ENCODE measurements around the gene EXOC3.

The EXOC3 gene

DNA sequence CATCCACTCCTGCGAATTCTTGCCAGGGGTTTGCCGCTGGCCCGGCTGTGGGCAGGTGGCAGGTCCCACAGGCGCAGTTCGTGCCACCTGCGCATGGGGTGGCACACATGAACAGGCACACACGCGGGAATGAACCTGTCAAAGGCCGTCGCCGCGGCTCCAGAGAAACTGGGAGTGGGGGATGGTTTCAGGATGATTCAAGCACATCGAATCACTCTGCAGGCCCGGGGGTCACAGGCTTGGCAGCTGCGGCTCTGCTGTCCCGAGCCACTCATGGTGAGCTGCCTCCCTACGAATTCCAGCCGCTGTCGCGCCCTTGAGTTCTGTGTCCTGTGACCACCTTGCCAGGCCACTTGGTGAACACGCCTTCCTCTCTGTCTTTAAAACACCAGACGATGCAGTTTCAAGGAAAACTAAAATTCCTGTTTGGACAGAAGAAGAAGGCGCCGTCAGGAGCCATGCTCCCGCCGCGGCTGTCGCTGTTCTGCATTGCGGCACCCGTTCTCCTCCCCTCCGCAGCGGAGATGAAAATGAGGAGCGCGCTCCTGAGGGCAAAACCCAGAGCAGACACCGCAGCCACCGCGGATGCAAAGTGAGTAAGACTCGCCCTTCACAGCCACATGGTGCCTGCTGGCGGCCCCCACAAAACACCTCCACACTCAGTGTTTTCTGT is 15.4 kb upstream of the EXOC3 start:
- no peak for DNase-seq

- no peak for DNase-seq
Measured at GRCh38 chr5:428219-428618, 14.8 kb upstream of the EXOC3 start.

- no peak for DNase-seq
Measured at GRCh38 chr5:428754-429452, 14.1 kb upstream of the EXOC3 start.

- DNase-seq: no peak
Measured at GRCh38 chr5:429453-430188, 13.4 kb upstream of the EXOC3 start.

GRCh38 chr5:430214-430925 is 12.6 kb upstream of the EXOC3 start:
- no peak for DNase-seq

GRCh38 chr5:431001-431710 is 11.8 kb upstream of the EXOC3 start:
- peak; percentile 23 for DNase-seq

DNA sequence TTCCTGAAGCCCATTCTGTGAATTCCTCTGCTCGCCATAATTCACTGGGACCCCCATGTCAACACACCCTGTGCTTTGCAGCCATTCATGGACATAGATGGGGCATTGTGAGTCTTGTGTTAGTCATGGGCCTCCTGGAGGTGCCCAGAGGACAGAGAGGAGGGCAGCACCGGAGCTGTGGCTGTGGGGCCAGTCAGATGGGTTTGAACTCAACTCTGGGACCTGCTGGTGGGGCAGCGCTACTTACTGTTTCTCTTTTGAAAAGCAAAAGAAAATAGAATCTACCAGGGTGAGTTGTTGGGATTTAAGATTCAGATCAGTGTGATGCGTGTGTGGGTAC is 11.3 kb upstream of the EXOC3 start:
- no peak for DNase-seq

- DNase-seq: no peak
Measured at GRCh38 chr5:432201-432927, 10.6 kb upstream of the EXOC3 start.

DNA sequence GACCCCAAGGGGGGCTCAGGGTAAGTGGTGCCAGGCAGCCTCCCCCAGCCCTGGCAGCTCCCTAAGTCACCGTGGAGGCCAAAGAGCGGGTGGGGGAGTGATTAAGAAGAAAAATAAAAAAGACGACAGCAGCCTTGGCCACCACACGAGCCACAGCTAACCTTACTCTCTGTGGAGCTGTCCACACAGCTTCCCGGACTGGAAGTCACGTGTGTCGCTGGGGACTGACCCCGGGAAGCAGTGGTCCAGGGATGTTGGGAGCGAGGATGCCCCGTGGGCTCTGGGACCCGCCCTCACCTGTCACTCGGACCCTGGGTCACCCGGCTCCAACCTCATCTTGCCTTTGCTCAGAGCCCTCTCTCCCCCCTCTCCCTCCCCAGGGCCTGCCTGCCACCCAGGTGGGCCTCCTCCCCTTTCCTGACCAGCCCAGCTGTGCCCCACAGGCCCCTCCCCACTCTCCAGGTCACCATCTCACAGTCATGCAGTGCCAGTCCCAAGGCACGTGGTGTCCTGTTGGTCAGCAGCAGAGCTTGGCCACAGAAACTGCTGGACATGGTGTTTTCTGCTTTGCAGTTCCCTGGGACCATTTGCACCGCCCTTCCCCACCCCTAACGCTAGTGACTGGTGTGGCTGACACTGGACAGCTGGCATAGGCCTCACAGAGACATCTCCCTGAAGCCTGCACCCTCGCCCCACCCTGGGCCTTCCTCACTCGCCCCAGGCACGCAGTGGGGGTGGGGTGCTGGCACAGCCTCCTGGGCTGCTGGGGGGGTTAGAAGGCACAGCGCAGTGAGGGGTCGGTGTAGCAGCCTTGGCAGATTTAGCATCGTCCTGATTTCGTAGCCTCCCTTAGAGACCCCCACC is 9.8 kb upstream of the EXOC3 start:
- DNase-seq: no peak

- no peak for DNase-seq
Measured at GRCh38 chr5:433836-434235, 9.1 kb upstream of the EXOC3 start.

DNA sequence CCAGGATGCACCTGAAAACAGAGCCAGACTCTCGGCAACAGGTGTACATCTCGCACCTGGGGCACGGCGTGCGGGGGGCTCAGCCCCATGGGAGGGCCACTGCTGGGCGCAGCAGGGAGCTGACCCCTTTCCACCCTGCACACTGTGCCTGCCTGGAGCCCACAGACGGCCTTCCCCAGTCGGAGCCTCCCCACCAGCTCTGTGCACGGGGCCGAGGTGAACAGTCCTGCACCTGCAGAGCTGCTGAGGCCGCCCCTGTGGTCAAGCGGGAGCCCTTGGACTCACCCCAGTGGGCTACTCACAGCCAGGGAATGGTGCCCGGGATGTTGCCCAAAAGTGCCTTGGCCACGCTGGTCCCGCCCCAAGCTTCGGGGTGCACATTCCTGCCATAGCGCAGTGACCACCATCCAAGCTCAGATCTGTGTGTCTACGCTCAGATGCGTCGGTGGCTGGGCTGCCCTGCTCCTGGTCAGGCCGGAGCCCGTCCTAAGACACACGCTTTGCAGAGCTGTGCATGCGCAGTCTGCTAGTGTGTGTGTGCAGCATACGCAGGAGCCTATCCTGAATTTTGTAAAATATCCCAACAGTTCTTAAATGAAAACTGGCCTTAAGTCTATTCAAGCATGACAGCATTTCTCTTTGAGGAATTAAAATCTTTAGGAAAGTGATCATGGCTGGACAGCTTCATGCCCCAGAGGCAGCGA is 8.4 kb upstream of the EXOC3 start:
- DNase-seq: no peak

GRCh38 chr5:435156-435790 is 7.7 kb upstream of the EXOC3 start:
- DNase-seq: no peak

DNA sequence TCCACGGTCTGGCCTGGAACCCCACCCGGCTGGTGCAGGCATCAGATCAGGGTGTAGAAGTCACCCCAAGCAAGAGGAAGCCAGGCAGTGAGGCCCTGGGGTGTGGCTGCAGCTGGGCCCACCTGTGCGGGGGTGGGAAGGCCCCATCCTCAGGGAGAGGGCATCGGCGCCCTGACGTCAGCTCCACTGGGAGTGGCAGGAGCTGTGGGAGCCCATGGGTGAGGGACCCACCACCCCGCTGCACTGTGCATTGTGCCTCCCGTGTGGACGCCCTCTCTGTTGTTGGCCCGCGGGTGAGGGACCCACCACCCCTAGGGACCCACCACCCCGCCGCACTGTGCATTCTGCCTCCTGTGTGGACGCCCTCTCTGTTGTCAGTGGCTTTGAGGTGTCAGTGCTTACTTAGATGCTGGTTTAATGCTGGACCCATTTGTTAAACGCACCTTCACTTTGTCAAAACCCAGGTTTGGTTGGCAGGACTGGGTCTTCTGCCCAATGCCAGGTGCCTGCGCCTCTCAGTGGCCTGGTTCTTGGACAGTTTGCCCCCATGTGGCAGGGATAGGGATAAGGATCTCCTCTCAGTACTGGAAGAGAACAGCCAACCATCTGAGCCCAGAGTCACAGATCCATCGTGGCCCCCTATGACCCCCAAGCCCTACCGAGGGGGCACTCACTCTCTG is 6.9 kb upstream of the EXOC3 start:
- no peak for DNase-seq

- no peak for DNase-seq
Measured at GRCh38 chr5:436641-436975, 6.4 kb upstream of the EXOC3 start.

- no peak for DNase-seq
Measured at GRCh38 chr5:437281-437771, 5.7 kb upstream of the EXOC3 start.

DNA sequence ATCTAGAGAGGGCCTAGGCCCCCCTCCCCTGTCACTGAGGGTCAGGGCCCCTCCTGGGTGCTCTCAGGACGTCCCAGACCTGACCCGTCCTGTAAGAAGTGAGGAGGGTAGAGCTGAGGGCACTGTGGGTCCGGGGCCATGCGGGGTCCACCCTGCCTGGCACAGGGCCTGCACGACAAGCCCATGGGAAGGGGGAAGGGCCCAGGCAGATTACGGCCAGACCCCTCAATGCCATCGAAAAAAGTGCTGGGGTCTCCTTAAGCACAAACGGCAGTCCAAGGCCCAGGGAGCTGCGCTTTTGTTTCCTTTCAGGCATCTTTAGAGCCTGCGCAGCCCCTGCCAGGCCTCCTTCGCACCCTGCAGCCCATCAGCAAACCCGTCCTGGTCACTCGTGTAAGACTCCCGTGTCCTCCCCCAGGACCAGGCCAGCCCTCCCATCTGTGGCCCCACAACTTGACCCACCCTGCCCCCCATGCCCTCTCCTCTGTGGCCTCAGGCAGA is 4.4 kb upstream of the EXOC3 start:
- DNase-seq: no peak

DNA sequence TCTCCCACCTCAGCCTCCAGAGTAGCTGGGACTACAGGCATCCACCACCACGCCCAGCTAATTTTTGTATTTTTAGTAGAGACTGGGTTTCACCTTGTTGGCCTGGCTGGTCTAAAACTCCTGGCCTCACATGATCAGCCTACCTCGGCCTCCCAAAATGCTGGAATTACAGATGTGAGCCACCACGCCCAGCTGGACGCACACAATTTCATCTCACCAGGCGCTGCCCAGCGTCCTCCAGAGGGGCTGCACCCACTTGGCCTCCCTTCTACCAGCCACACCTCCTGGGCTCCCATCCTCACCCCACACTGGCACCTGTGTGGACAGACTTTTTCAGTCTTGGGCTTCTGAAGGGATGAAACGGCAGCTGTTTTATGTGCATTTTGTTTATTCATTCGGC is 3.8 kb upstream of the EXOC3 start:
- DNase-seq: no peak

- DNase-seq: no peak
Measured at GRCh38 chr5:439636-440035, 3.3 kb upstream of the EXOC3 start.

Data from activated CD4-positive, alpha-beta T cell treated with anti-CD3 and anti-CD28 coated beads, Interleukin-2, amount 50 U/mL, for 1 hour (primary cell).